Fibroblast of skin of right biceps (primary cell): ENCODE data around the gene DMD.
A peak's percentile ranks its signal among the peaks of the same experiment; 100 is the strongest.

ENCODE experiments used
- DNase-seq: peaks from one replicate; pipeline ENCODE4 v3.0.0-alpha.2; 2013

DMD gene

GRCh38 chrX:31572360-31572759 lies 1639.0 kb downstream of the DMD start:
- DNase-seq, result peak; percentile 53

DNA sequence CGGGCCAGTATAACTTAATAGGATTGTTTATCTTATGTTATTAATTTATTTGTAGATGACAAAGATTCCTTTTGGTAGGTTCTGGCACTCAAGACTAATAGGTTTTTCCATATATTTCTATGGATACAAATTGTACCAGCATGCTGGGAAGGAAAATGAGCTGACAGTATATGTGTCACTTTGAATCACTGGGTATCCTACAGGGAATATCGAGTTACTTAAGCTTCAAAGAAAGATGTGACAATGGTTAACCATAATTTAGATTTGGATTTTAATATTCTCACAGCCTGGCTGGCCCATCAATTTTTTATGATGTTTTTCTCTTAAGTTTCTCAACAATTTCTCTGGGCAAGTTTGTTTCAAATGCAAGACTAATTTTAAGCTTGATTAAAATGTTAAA lies 1640.7 kb downstream of the DMD start:
- no peak for DNase-seq

- DNase-seq, result no peak
These were observed 1647.6 kb downstream of the DMD start for GRCh38 chrX:31563792-31564191.

DNA sequence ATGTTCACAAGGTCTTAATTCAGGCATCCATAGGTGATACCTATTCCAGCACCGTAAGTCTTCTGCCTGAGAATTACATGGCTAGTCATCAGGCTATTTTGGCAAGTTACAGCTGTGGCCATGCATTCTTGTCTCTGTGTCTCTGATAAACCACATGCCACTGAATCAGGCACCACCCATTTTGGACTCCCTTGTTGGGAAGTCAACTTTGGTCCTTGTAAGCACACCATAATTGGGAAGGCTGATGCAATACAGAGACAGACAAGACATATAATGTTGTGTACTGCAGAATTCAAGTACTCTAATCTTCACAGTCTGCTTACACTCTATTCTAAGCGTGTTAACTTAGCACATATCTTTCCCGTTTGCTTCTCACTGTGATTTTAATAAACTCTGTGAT lies 1655.8 kb downstream of the DMD start:
- peak; percentile 63 for DNase-seq

- no peak for DNase-seq
These were observed 1659.4 kb downstream of the DMD start for GRCh38 chrX:31551913-31552312.

- no peak for DNase-seq
These were observed 1661.2 kb downstream of the DMD start for GRCh38 chrX:31550158-31550557.

DNA sequence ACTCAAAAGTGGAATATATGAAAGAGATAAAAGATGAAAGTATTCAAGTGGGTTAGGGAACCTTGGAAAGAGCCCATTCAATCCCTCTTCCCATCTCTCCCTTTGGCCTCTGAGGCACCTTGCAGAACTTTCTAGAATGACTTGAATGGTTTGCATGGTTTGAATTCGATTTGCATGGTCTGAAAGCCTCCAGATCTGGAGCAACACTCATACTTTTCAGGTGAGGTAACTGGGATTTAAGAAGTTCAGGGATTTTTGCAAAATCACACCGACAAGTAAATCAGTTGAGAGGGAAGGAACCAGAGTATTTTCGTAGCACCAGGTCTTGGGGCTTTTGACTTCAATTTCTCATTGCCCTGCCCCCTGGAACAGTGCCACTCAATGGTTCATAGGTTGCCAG lies 1663.5 kb downstream of the DMD start:
- DNase-seq, result peak; percentile 12

GRCh38 chrX:31547416-31547815 lies 1663.9 kb downstream of the DMD start:
- peak; percentile 63 for DNase-seq

GRCh38 chrX:31546126-31546525 lies 1665.2 kb downstream of the DMD start:
- DNase-seq, result peak; percentile 86

DNA sequence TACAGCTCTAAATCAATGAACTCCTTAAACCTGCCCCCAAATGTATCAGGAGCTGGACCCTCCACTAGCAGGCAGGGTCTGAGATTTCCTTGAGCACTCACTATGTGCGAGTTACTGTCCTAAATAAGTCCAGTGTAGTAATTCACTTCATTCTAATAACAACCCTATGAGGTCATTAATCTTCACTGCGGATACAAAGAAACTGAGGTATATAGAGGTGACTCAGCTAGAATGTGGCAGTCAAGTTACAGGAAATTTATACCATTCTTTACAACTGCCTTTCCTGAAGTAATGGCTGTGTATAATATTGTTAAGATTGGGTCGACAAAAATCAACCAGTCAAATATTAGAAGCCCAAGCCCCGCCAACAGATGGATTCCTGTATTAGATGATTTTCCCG lies 1665.6 kb downstream of the DMD start:
- peak; percentile 49 for DNase-seq

GRCh38 chrX:31545191-31545590 lies 1666.2 kb downstream of the DMD start:
- DNase-seq, result no peak

DNA sequence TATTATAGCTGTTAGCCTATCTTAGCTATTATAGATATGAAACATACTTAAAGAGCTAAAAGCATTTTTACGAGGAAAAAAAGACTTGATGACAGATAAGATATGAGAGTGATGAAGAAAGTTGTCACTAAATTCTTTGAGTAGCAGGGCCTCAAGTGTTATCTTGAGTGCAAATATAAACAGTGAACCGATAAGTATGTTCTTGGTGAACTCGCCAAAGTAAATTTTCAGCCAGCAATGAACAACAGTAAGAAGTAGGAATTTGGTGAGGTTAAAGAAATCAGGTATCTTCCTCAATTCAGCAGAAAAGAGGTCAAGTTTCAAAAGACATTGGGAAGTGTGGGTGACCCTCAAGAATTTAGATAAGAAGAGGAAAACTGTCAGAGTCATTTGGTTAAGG lies 1667.7 kb downstream of the DMD start:
- no peak for DNase-seq

DNA sequence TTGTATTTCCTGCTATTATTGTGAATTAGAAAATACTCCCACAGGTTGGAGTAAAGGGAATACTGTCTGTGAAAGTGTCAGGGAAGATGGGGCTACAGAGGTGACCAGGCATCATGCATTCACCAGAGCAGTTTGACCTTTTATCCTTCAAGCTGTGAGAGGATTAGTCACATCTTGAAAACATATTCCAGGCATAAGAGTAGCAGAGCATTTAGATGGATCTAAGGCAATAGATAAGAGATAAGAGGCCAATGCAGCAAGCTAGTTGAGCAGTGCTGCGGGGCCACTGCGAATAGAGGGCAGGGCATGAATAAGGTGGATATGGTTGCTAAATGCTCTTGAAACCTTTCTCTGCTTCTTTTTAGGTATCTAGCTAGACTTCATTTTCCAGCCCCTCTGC lies 1668.8 kb downstream of the DMD start:
- no peak for DNase-seq

DNA sequence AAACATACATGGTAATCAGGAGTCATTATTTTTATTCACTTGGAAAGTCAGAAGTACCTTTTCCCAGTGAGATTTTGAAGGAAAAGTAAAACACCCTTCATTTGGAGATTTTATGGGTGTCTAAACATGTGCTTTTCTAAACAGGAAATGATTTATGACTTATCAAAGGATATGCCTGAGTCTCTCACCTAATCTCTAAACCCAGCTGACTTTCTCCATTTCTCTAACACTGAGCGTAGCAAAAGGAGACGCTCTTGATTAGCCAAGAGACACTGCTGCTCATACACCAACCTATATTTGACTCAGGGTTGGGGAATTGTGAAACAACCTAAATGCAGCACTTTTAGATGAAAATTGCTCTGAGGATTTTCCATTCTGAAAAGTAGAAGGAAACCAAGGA lies 1671.0 kb downstream of the DMD start:
- DNase-seq, result no peak

DNA sequence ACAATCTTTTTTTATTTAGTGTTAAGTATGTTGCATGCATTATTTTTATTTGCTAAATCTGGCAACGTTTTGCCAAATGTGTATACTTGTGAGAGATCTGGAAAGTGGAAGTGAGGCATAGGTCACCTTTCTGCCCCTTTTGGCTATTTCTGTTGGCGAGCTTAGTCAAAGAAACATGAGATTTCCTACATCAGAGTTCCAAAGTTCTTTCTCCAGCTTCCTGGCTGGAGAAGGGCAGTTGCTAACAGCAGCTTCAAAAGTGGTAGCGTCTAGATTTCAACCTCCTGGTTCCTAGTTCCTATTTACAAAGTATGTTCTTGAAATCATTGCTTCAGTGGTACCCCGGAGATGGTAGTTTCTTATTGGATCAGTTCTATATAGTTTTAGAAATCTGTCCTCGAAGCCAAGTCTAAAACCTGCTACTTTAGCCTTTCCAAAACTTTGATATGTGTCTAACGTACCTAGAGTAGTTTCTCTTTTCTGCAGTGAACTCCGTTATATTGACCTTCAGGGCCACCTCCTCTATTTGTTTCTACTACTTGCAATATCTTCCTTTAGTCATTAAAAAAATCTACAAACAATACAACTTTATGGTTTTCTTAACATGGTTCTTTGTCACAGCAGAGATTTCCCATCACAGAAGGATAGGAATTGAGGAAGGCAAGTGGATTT lies 1683.8 kb downstream of the DMD start:
- DNase-seq, result no peak

- DNase-seq, result no peak
These were observed 1687.3 kb downstream of the DMD start for GRCh38 chrX:31523884-31524536.

DNA sequence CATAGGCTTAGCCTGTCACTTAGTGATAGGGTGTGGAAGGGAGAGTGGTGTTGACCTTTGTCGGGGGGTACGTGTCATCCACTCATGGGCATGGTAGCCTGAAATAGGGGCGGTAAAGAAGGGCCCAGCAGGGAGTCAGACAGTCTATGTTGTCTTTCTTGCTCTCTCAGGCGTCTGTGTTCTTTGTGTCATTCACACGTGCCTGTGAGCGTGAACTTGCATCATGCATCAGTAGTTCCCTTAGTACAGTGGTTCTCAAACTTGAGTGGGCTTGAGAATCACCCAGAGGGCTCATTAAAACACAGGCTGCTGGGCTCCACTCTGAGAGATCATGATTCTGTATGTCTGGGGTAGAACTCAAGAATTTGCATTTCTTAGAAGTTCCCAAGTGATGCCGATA lies 1688.6 kb downstream of the DMD start:
- no peak for DNase-seq

GRCh38 chrX:31521941-31522340 lies 1689.4 kb downstream of the DMD start:
- no peak for DNase-seq

DNA sequence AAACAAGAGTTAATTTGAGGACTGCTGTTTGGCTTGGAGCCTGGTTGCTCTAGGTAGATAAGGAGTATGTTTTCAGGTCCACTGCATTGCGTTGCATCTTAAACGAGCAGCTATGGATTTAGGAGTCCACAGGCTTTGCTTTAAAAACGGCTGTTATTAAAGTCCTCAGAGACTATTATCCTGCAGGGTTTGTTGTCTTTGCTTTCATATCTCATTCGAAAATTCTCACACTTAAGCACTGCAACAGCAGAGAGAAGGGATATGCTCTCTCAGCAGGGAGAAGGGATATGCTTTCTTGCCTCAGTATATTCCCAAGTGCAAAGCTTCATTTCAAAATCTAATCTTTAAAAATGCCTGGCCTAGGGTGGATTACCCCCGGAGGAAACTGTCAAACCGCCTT lies 1694.8 kb downstream of the DMD start:
- no peak for DNase-seq

DNA sequence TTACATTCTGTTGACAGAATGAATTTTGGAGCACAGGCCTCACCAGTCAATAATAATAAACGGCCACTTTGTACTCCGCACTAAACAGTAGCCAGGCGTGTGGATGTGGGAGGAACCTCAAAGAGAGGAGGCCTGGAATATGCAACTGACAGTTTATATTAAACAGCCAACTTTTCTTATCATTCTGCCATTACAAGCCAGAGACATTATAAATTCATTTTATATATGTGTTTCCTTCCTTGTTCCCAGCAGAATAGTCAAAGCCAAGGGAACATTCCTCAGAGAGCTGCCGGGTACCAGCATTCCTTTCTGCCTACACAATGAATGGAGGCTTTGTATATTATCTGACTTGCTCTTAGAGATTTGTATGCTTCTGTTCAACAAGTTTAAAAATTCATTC lies 1703.0 kb downstream of the DMD start:
- DNase-seq, result peak; percentile 52

GRCh38 chrX:31506928-31507327 lies 1704.4 kb downstream of the DMD start:
- no peak for DNase-seq

DNA sequence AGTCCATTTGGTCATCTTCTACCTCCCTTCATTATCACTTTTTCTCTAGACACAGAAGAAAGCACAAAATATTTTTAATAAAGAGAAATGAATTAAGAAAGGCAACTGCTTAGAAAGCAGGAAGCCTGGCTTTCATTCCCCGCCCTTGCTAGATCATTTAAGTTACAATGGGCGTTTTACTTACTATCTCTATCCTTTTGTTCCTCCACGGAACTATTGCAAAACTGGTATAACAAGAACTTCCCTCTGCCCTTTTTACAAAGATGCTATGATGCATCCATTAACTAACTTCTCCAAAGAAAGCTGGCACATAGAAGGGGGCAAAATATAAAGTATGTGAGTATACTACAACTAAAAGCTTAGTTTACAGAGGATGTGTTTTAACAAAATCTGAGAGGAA lies 1705.0 kb downstream of the DMD start:
- no peak for DNase-seq

GRCh38 chrX:31500921-31501320 lies 1710.4 kb downstream of the DMD start:
- DNase-seq, result peak; percentile 49

GRCh38 chrX:31499109-31499508 lies 1712.2 kb downstream of the DMD start:
- DNase-seq, result peak; percentile 68

GRCh38 chrX:31497086-31497485 lies 1714.3 kb downstream of the DMD start:
- DNase-seq, result peak; percentile 57
